SU-DHL-6 (cell line): Measurements from ENCODE around the gene DMP1.
"Not testable (repeated sequence)": the region's sequence is repeated elsewhere in the genome, so short reads cannot be mapped to it uniquely, and the experiment has no call there.

Source experiments
- H2AFZ ChIP-seq: fragments of 200-600 bp; sonication (generic); 2 replicates; pipeline ENCODE4 v1.6.1; 2014; ENCODE audit warnings: low read depth, mild to moderate bottlenecking, moderate library complexity, mixed read lengths, antibody characterized with exemption, low read length; ENCODE audit not compliant: severe bottlenecking
- H3F3A ChIP-seq: fragments of 200-600 bp; shearing (Covaris generic); 2 replicates; pipeline ENCODE4 v1.6.0; 2016; ENCODE audit warnings: antibody characterized with exemption, mild to moderate bottlenecking; ENCODE audit not compliant: insufficient read depth
- H3K27ac ChIP-seq: fragments of 200-600 bp; sonication (generic); 2 replicates; pipeline ENCODE4 v1.5.1; 2016; ENCODE audit warnings: low read depth, mild to moderate bottlenecking, low read length, moderate library complexity, mixed read lengths
- H3K27me3 ChIP-seq: fragments of 200-600 bp; sonication (generic), shearing (Covaris generic); 2 replicates; pipeline ENCODE4 v1.6.0; 2014; ENCODE audit warnings: mild to moderate bottlenecking, low read length
- H3K36me3 ChIP-seq: fragments of 200-600 bp; sonication (generic); 2 replicates; pipeline ENCODE4 v1.6.1; 2014; ENCODE audit warnings: mild to moderate bottlenecking, low read length, mixed read lengths
- H3K4me2 ChIP-seq: fragments of 300-600, 200-600 bp; shearing (Covaris generic), sonication (generic); 2 replicates; pipeline ENCODE4 v1.6.0; 2014; ENCODE audit warnings: low read length, low read depth, mild to moderate bottlenecking; ENCODE audit not compliant: poor library complexity, severe bottlenecking
- H3K4me3 ChIP-seq: fragments of 200-600 bp; sonication (generic); 2 replicates; pipeline ENCODE4 v1.5.1; 2014; ENCODE audit warnings: antibody characterized with exemption, low read length, mild to moderate bottlenecking, mixed read lengths; ENCODE audit not compliant: insufficient read depth, poor library complexity, severe bottlenecking
- H3K79me2 ChIP-seq: fragments of 200-600 bp; sonication (generic); 2 replicates; pipeline ENCODE4 v1.6.1; 2014; ENCODE audit warnings: mild to moderate bottlenecking, low read length, moderate library complexity; ENCODE audit not compliant: insufficient read depth
- H3K9ac ChIP-seq: fragments of 200-600 bp; sonication (generic); 2 replicates; pipeline ENCODE4 v1.7.0; 2014; ENCODE audit warnings: mild to moderate bottlenecking, low read length
- H3K9me2 ChIP-seq: fragments of 200-600 bp; sonication (generic); replicated peaks from 2 replicates; pipeline ENCODE4 v1.6.1; 2014; ENCODE audit warnings: low read length; ENCODE audit not compliant: insufficient read depth
- H3K9me3 ChIP-seq: fragments of 200-600 bp; sonication (generic); 2 replicates; pipeline ENCODE4 v1.6.1; 2014; ENCODE audit warnings: low read length, mixed read lengths; ENCODE audit not compliant: insufficient read depth
- H4K20me1 ChIP-seq: fragments of 200-600 bp; sonication (generic); 2 replicates; pipeline ENCODE4 v1.6.1; 2014; ENCODE audit warnings: low read depth, mild to moderate bottlenecking, antibody characterized with exemption, low read length, moderate library complexity, mixed read lengths
- CTCF ChIP-seq: fragments of 200-600 bp; sonication (generic); IDR thresholded peaks from one replicate; pipeline ENCODE4 v1.5.1; 2017; ENCODE audit warnings: antibody characterized with exemption, mild to moderate bottlenecking, low read length, moderate library complexity; ENCODE audit not compliant: insufficient read depth, poor library complexity, severe bottlenecking
- EZH2phosphoT487 ChIP-seq: fragments of 200-600 bp; sonication (generic), shearing (Covaris generic); conservative IDR thresholded peaks from 2 replicates; pipeline ENCODE4 v1.6.1; 2018; ENCODE audit warnings: mild to moderate bottlenecking, antibody characterized with exemption, low read length, moderate library complexity, mixed read lengths

Gene DMP1

GRCh38 chr4:87680271-87680670, 30.2 kb downstream of the DMP1 start:
- Histone ChIP-seq H3F3A (no peaks in the 10 kb centered on the region), H3K9me2 (no peaks in the 10 kb centered on the region), H3K27me3 (no peaks in the 10 kb centered on the region), H2AFZ (no peak overlapping the region), H3K36me3 (no peaks in the 10 kb centered on the region), H3K27ac (no peak overlapping the region), H3K4me3 (no peak overlapping the region), H4K20me1 (no peaks in the 10 kb centered on the region), H3K4me2 (no peak overlapping the region), H3K9ac (no peak overlapping the region), H3K9me3 (no peaks in the 10 kb centered on the region), H3K79me2 (no peaks in the 10 kb centered on the region)
- TF ChIP-seq CTCF, result no peak
- TF ChIP-seq EZH2phosphoT487, result no peak

- Histone ChIP-seq H3K9ac (no peak overlapping the region), H3K9me3 (no peaks in the 10 kb centered on the region), H2AFZ (no peak overlapping the region)
These were observed 38.2 kb downstream of the DMP1 start for GRCh38 chr4:87688316-87688715.

GRCh38 chr4:87690947-87691346, 40.9 kb downstream of the DMP1 start:
- H4K20me1 ChIP-seq, H3K9me3 ChIP-seq, H3F3A ChIP-seq, H2AFZ ChIP-seq, H3K4me3 ChIP-seq, H3K79me2 ChIP-seq, H3K9me2 ChIP-seq, H3K36me3 ChIP-seq, H3K4me2 ChIP-seq, H3K27me3 ChIP-seq, H3K27ac ChIP-seq, H3K9ac ChIP-seq: not testable (repeated sequence)

More at GRCh38 chr4:87688316-87688715, 38.2 kb downstream of the DMP1 start:
- Histone ChIP-seq H3K9me2 (no peaks in the 10 kb centered on the region), H3K4me3 (no peak overlapping the region), H3K79me2 (no peaks in the 10 kb centered on the region), H3K27me3 (no peaks in the 10 kb centered on the region), H3F3A (no peaks in the 10 kb centered on the region), H4K20me1 (no peaks in the 10 kb centered on the region), H3K4me2 (no peak overlapping the region), H3K36me3 (no peaks in the 10 kb centered on the region), H3K27ac (no peak overlapping the region)
- no peak for TF ChIP-seq CTCF
- TF ChIP-seq EZH2phosphoT487, result no peak

- H3K27ac ChIP-seq, H3K27me3 ChIP-seq, H3K4me3 ChIP-seq, H3K9me3 ChIP-seq, H2AFZ ChIP-seq, H4K20me1 ChIP-seq, H3K79me2 ChIP-seq, H3K36me3 ChIP-seq, H3K9ac ChIP-seq, H3F3A ChIP-seq, H3K9me2 ChIP-seq, H3K4me2 ChIP-seq: not testable (repeated sequence)
These were observed 42.0 kb downstream of the DMP1 start for GRCh38 chr4:87692060-87692459.
